GM23248 (cell line): ENCODE measurements around the gene IFFO2. TPM values are rescaled to one million over a fixed set of nuclear protein-coding genes. Genes with fewer than 3 reads are reported as not detected.
A peak's percentile ranks its signal among the peaks of the same experiment; 100 is the strongest.

Experiments used
- DNase-seq: peaks from one replicate; pipeline ENCODE4 v3.0.0-alpha.2; 2015
- H2AFZ ChIP-seq: fragments of 200-600 bp; sonication (generic); 2 replicates; pipeline ENCODE4 v1.6.1; 2016; ENCODE audit warnings: antibody characterized with exemption
- H3F3A ChIP-seq: fragments of 200-600 bp; sonication (generic); 2 replicates; pipeline ENCODE4 v1.6.1; 2016; ENCODE audit warnings: mild to moderate bottlenecking, antibody characterized with exemption, mixed run types; ENCODE audit not compliant: insufficient read depth
- H3K27ac ChIP-seq: fragments of 200-600 bp; sonication (generic); 2 replicates; pipeline ENCODE4 v1.5.1; 2016; ENCODE audit warnings: mild to moderate bottlenecking
- H3K27me3 ChIP-seq: fragments of 200-600 bp; sonication (generic); replicated peaks from 2 replicates; pipeline ENCODE4 v1.6.1; 2016; ENCODE audit warnings: mild to moderate bottlenecking; ENCODE audit not compliant: insufficient read depth
- H3K36me3 ChIP-seq: fragments of 200-600 bp; sonication (generic); 2 replicates; pipeline ENCODE4 v1.6.1; 2016; ENCODE audit warnings: low read depth, mild to moderate bottlenecking
- H3K4me1 ChIP-seq: fragments of 200-600 bp; sonication (generic); 2 replicates; pipeline ENCODE4 v1.6.1; 2016; ENCODE audit warnings: mild to moderate bottlenecking; ENCODE audit not compliant: insufficient read depth
- H3K4me2 ChIP-seq: fragments of 200-600 bp; sonication (generic); one replicate; pipeline ENCODE4 v1.6.1; 2016; ENCODE audit warnings: mild to moderate bottlenecking; ENCODE audit not compliant: unreplicated experiment
- H3K4me3 ChIP-seq: fragments of 200-600 bp; sonication (generic); 2 replicates; pipeline ENCODE4 v1.5.1; 2016; ENCODE audit warnings: mild to moderate bottlenecking
- H3K79me2 ChIP-seq: fragments of 200-600 bp; sonication (generic); 2 replicates; pipeline ENCODE4 v1.6.1; 2016; ENCODE audit warnings: mild to moderate bottlenecking; ENCODE audit not compliant: insufficient read depth
- H3K9ac ChIP-seq: fragments of 200-600 bp; sonication (generic); 2 replicates; pipeline ENCODE4 v1.6.1; 2016; ENCODE audit warnings: mild to moderate bottlenecking
- H3K9me2 ChIP-seq: fragments of 200-600 bp; sonication (generic); 2 replicates; pipeline ENCODE4 v1.6.1; 2016; ENCODE audit warnings: mixed run types, mild to moderate bottlenecking, moderate library complexity; ENCODE audit not compliant: insufficient read depth
- H3K9me3 ChIP-seq: fragments of 200-600 bp; sonication (generic); one replicate; pipeline ENCODE4 v1.6.1; 2017; ENCODE audit warnings: low read depth
- H4K20me1 ChIP-seq: fragments of 200-600 bp; sonication (generic); 2 replicates; pipeline ENCODE4 v1.6.0; 2016; ENCODE audit not compliant: insufficient read depth
- EZH2 ChIP-seq: fragments of 200-600 bp; sonication (generic); IDR thresholded peaks from 2 replicates; pipeline ENCODE4 v1.6.1; 2018; ENCODE audit warnings: antibody characterized with exemption, mild to moderate bottlenecking; ENCODE audit not compliant: insufficient read depth, poor library complexity, severe bottlenecking
- EZH2phosphoT487 ChIP-seq: fragments of 200-600 bp; sonication (generic); IDR thresholded peaks from 2 replicates; pipeline ENCODE4 v1.6.1; 2018; ENCODE audit warnings: antibody characterized with exemption, moderate library complexity, mild to moderate bottlenecking, low read depth; ENCODE audit not compliant: insufficient read depth
- WGBS, 2 experiments: methylation state at CpG; one replicate each; pipeline ENCODE4 v1.1.6; 2015 to 2017; ENCODE audit warnings: low lambda C conversion rate in 2 of 2, low coverage in 1 of 2; ENCODE audit errors: missing lambda C conversion rate in 2 of 2; 5-methylcytosine and 5-hydroxymethylcytosine counted together
- in situ Hi-C: fragments of 300-500 bp; cut with MboI; formaldehyde crosslinking; loops from 2 replicates; pipeline ENCODE4 v1.15.0; 2020
- polyA plus RNA-seq: library from polyadenylated mRNA; unstranded; fragments of >200 nt; fragmentation: Nextera tagmentation; extraction: Ambion mirVana; gene quantifications from 2 replicates; pipeline ENCODE4 v1.2.1, GENCODE V29; 2016
- total RNA-seq: library from RNA; depleted of rRNA; stranded (reverse); fragments of >200 nt; shearing (Covaris generic); gene quantifications from 2 replicates; pipeline ENCODE4 v1.2.3, GENCODE V29; 2014

Gene IFFO2
- total and polyA plus RNA-seq, 2 experiments from 2014 or later: 0.60 to 12.8 TPM

DNA sequence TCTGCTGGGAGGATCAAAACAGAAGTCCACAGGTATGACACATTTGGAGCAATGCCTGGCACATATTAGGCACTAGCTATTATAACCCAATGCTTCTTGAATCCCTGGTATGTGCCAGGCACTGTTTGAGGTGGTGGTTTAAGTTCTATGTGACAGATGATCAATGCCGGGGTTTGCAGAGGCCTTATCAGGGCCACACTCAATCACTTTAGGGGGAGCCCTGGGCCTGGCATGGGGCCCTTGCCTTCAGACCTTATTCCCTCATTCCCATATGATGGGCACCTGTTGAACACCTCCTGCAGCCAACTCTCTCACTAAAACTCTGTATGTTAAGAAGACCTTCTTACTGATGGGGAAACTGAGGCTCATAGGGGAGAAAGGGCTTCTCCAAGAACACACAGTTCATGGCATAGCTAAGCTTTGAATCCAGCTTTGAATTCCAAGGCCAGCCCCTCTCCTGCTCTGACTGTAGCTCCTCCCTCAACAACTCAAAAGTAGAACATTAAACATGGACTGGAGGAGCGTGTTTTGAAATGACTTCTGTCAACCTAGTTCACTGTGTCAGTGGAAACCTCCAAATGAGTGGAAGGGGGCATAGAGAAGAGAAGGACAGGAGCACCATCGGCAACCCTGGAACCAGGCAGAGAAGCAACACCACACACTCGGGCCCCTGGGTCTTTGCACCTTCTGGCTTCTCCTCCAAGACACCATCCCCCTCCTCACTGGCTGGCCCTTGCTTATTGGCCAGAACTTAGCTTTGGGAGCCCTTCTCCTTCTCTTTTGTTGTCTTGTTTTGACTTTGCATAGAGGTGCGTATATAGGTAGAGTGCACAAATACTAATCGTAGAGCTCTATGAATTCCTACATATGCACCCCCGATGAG, 6.6 kb upstream of the IFFO2 start:
- in situ Hi-C loops: no loop called here
- no peak overlapping the region for H3K4me2 ChIP-seq
- no peaks in the 10 kb centered on the region for H3K9me2 ChIP-seq
- H3F3A ChIP-seq: peaks cover 9% of the 10 kb centered on the region
- H3K27me3 ChIP-seq: no peaks in the 10 kb centered on the region
- no peaks in the 10 kb centered on the region for H3K79me2 ChIP-seq
- no peak overlapping the region for H3K27ac ChIP-seq
- H2AFZ ChIP-seq: no peak overlapping the region
- no peaks in the 10 kb centered on the region for H4K20me1 ChIP-seq
- H3K36me3 ChIP-seq: no peaks in the 10 kb centered on the region
- H3K9ac ChIP-seq: no peak overlapping the region
- DNase-seq: no peak
- TF ChIP-seq EZH2phosphoT487: no peak
- TF ChIP-seq EZH2: no peak
- WGBS, 2 experiments: 80 to 84% methylated on average over 7 of the region's 7 CpGs
- H3K9me3 ChIP-seq: no peaks in the 10 kb centered on the region
- no peak overlapping the region for H3K4me3 ChIP-seq
- peaks cover 17% of the 10 kb centered on the region for H3K4me1 ChIP-seq

DNA sequence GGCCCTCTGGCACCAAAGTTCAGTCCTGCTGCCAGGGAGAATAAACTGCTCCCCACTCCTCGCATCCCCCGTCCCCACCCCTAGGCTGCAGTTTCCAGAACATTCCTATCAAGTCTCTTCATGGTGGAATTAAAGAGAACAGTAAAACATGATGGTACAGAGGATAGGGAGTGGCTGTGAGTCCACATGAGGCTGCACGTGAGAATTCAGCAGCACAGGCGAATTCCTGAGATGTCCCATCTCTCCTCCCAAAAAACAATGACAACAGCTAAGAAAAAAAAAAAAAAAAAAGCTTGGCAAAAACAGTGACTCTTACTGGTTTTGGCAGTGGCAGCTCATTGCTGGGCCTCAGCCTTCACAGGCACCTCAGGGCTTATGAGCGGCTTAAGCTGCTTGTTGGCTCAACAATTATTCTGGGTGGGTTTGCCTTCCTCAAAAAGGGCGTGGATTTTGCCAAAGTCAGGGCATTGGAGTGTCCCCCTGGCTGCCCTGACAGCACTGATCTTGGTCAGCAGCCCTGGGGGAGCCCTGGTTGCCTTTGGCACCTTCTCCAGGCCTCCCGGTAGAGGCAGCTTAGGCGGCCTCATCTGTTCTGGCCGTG, 5.7 kb upstream of the IFFO2 start:
- peaks cover 17% of the 10 kb centered on the region for H3K4me1 ChIP-seq
- peak overlapping the region; percentile 39 for H3K4me2 ChIP-seq
- no peak overlapping the region for H3K4me3 ChIP-seq
- no peaks in the 10 kb centered on the region for H3K36me3 ChIP-seq
- no peaks in the 10 kb centered on the region for H3K27me3 ChIP-seq
- whole genome bisulfite sequencing, 2 experiments: 33 to 34% methylated on average over 9 of the region's 9 CpGs
- H3K9me3 ChIP-seq: no peaks in the 10 kb centered on the region
- H3K79me2 ChIP-seq: no peaks in the 10 kb centered on the region
- in situ Hi-C loops: no loop called here
- peaks cover 9% of the 10 kb centered on the region for H3F3A ChIP-seq
- no peak overlapping the region for H2AFZ ChIP-seq
- H3K9me2 ChIP-seq: no peaks in the 10 kb centered on the region
- DNase-seq: peak; percentile 82
- H4K20me1 ChIP-seq: no peaks in the 10 kb centered on the region
- peak overlapping the region; percentile 53 for H3K27ac ChIP-seq
- TF ChIP-seq EZH2phosphoT487 (no peak), EZH2 (no peak)
- peak overlapping the region; percentile 47 for H3K9ac ChIP-seq

DNA sequence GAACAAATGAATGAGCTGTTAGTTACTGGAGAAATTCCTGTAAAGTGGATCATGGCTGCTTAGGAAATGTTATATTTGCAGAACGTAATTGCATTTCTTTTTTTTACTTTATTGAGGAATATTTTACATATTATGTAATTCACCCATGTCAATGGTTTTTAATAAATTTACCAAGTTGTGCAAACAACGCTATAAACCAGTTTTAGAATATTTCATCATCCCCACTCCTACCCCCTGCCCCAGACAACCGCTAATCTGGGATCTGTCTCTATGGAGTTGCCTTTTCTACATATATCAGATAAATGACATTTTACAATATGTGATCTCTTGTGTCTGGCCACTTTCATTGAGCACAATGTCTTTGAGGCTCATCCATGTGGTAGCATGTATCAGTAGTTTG, 4.3 kb upstream of the IFFO2 start:
- Histone ChIP-seq H3K4me1 (peaks cover 12% of the 10 kb centered on the region), H3K36me3 (no peaks in the 10 kb centered on the region), H3K27ac (no peak overlapping the region), H2AFZ (no peak overlapping the region), H3K79me2 (no peaks in the 10 kb centered on the region), H3K4me2 (no peak overlapping the region), H3K9me2 (no peaks in the 10 kb centered on the region), H3K9me3 (no peaks in the 10 kb centered on the region), H3F3A (no peaks in the 10 kb centered on the region; the same call in 1 of the 2 replicates), H3K27me3 (no peaks in the 10 kb centered on the region), H3K4me3 (no peak overlapping the region), H3K9ac (no peak overlapping the region), H4K20me1 (no peaks in the 10 kb centered on the region)
- TF ChIP-seq EZH2 (no peak), EZH2phosphoT487 (no peak)
- in situ Hi-C loops: no loop called here
- WGBS, 2 experiments: 49 to 53% methylated on average over 3 of the region's 3 CpGs
- DNase-seq: no peak

DNA sequence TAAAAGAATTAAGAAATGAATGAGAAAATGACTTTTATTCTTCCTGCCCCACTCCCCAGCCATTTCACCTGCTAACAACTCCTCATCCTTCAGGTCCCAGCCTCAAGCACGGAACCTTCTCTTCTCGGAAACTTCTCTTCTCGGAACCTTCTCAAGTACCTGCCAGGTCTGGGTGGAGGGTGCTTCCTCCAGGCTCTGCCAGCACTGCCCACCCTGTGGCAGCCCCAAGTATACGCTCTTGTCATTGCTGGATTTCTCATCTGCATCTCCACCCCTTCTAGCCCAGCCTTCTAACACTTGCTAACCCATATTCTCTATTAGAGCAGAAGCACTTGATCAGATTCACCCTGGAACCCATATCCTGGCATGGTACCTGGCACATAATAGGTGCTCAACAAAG, 3.9 kb upstream of the IFFO2 start:
- Histone ChIP-seq H3K4me3 (no peak overlapping the region), H3K9me3 (no peaks in the 10 kb centered on the region), H3K9ac (no peak overlapping the region), H3K9me2 (no peaks in the 10 kb centered on the region), H3K27ac (no peak overlapping the region), H3K36me3 (no peaks in the 10 kb centered on the region), H3F3A (no peaks in the 10 kb centered on the region; the same call in 1 of the 2 replicates), H3K79me2 (peaks cover 3% of the 10 kb centered on the region), H4K20me1 (no peaks in the 10 kb centered on the region), H2AFZ (no peak overlapping the region), H3K4me2 (no peak overlapping the region), H3K27me3 (no peaks in the 10 kb centered on the region), H3K4me1 (peaks cover 9% of the 10 kb centered on the region)
- WGBS, 2 experiments: 91 to 94% methylated on average over 4 of the region's 4 CpGs
- TF ChIP-seq EZH2phosphoT487: no peak
- no peak for TF ChIP-seq EZH2
- in situ Hi-C loops: no loop called here
- DNase-seq: no peak
